Measurements from ENCODE around the gene P2RX3. TPM values are rescaled to one million over a fixed set of nuclear protein-coding genes. Genes with fewer than 3 reads are reported as not detected.

P2RX3 gene
- total RNA-seq, 1 donor from 2014 or later: not detected

DNA sequence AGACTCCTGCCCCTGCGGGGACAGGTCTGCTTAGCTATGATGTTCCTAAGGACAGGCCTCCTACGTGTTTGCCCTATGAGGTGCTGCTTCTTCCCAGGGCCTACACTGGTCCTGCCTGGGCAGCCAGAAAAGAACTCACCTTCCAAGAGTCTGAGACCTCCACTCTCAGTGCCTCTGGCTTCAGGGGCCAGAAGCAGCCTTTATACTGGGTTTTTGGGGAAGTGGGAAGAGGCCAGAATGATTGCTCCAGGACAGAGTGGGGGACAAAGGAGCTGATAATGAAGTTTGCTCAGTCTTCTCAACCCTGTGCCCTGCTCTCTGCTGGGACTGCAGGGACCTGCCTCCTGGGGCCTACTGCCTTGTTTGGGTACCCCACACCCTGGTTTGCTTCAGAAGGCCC is 42.8 kb downstream of the P2RX3 start, which contains the start of gene PRG3:
Gene PRG3, minus strand, starts transcription at position 176 of the 400 bp plus-strand sequence. CDS start 442 bp downstream, outside the sequence.
- TF ChIP-seq POLR2A (IDR thresholded peaks at IDR 0.05) (no peak), POLR2AphosphoS5 (IDR thresholded peaks at IDR 0.05; ENCODE audit: insufficient read depth in 1 of 2, low read depth in 1 of 2) (no peak), CTCF (IDR thresholded peaks at IDR 0.05) (no peak)
- H3K9me3 ChIP-seq: no peaks in the 10 kb centered on the region
- no peaks in the 10 kb centered on the region for H3K36me3 ChIP-seq
- intact Hi-C loops (cut with DNase I): no loop called here
- no peak within 1 kb of the TSS for H3K4me3 ChIP-seq
- H3K27ac ChIP-seq: no peak within 1 kb of the TSS
- H3K27me3 ChIP-seq: no peaks in the 10 kb centered on the region
- DNase-seq (ENCODE audit: extremely low spot score in 2 of 2): no peak
- no peaks in the 10 kb centered on the region for H3K4me1 ChIP-seq

DNA sequence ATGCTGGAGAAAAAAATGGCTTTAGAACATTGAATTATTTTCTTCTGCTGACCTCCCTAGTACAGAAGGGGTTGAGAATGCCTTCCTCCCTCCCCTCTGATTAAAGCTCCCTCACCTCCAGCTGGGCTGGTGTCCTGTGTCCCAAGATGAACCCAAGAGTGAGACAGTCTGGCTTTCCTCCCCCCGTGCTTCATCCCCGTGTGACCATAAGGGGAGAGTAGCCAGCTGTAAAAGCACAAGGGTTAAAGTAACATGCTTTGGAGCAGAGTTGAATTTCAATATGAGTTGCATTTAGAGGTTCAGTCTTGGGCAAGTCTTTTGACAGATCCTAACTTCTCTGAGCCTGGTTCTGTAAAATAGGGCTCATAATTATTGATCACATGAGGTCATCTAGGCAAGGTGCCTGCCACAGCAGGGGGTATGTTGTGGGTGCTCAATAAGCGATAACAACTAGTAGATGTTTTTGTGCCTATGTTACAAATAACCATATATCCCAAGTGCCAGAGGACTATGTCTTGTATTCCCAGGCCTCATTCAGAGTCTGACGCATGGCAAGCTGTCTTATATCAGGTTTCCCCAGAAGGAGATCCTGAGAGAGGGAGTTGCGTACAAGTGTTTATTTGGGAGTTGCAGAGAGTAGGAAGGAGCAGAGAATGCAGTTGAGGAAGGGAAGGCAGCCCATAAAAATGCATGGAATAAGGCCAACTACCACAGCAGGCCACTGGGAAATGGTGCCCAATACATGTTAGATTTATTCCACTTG is 48.2 kb downstream of the P2RX3 start:
- Histone ChIP-seq H3K36me3 (no peaks in the 10 kb centered on the region), H3K4me3 (no peak overlapping the region), H3K27me3 (no peaks in the 10 kb centered on the region), H3K4me1 (no peaks in the 10 kb centered on the region), H3K27ac (no peak overlapping the region), H3K9me3 (no peaks in the 10 kb centered on the region)
- no peak for DNase-seq (ENCODE audit: extremely low spot score in 2 of 2)
- TF ChIP-seq POLR2A (IDR thresholded peaks at IDR 0.05): no peak
- no peak for TF ChIP-seq POLR2AphosphoS5 (IDR thresholded peaks at IDR 0.05; ENCODE audit: insufficient read depth in 1 of 2, low read depth in 1 of 2)
- TF ChIP-seq CTCF (IDR thresholded peaks at IDR 0.05): no peak
- intact Hi-C loops (cut with DNase I): no loop called here

DNA sequence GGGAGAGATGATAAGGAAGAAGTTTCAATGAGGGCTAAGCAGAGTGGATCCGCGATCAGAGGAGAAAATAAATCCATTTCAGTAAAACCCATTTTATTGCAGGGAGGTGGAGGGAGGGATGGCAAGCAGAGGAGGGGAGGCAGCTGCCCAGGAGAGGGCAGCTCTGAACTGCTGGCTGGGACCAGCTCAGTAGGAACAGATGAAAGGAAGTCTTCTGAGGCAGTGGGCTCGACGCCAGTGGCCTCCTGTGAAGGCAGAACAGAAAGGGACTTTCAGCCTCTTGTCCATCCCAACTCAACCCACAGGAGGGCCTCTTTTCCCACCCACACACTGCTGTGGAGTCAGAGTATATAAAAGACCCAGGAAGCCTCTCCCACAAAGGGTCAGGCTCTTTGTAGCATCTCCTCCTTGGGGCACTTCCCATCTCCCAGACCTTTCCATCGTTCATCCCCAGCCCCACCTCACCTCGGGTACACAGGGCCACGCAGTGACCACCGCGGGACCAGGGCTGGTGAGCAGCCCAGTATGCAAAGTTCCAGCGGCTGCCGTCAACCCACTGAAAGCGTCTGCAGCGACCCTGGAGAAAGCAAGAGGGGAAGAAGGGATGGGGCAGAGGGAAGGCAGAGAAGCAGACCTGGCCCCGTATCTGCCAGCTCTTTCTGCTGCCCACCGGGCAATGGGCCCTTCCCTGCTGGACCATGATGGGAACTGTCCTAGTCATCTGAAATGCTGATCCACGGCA is 49.3 kb downstream of the P2RX3 start:
- no peaks in the 10 kb centered on the region for H3K9me3 ChIP-seq
- TF ChIP-seq POLR2AphosphoS5 (IDR thresholded peaks at IDR 0.05; ENCODE audit: insufficient read depth in 1 of 2, low read depth in 1 of 2) (no peak), CTCF (IDR thresholded peaks at IDR 0.05) (no peak), POLR2A (IDR thresholded peaks at IDR 0.05) (no peak)
- DNase-seq (ENCODE audit: extremely low spot score in 2 of 2): no peak
- no peaks in the 10 kb centered on the region for H3K4me1 ChIP-seq
- H3K36me3 ChIP-seq: no peaks in the 10 kb centered on the region
- H3K27ac ChIP-seq: no peak overlapping the region
- no peak overlapping the region for H3K4me3 ChIP-seq
- intact Hi-C loops (cut with DNase I): no loop called here
- no peaks in the 10 kb centered on the region for H3K27me3 ChIP-seq

GRCh38 chr11:57390535-57390934 is 52.4 kb downstream of the P2RX3 start, which contains the start of gene PRG2:
Gene PRG2, minus strand, starts transcription at chr11:57390650. Its CDS starts 706 bp downstream, at chr11:57389944.
- Histone ChIP-seq H3K27ac (no peak within 1 kb of the TSS), H3K9me3 (no peaks in the 10 kb centered on the region), H3K4me3 (no peak within 1 kb of the TSS), H3K4me1 (no peaks in the 10 kb centered on the region), H3K27me3 (no peaks in the 10 kb centered on the region), H3K36me3 (no peaks in the 10 kb centered on the region)
- DNase-seq (ENCODE audit: extremely low spot score in 2 of 2): no peak
- intact Hi-C loops (cut with DNase I): no loop called here
- TF ChIP-seq POLR2A (IDR thresholded peaks at IDR 0.05): no peak

DNA sequence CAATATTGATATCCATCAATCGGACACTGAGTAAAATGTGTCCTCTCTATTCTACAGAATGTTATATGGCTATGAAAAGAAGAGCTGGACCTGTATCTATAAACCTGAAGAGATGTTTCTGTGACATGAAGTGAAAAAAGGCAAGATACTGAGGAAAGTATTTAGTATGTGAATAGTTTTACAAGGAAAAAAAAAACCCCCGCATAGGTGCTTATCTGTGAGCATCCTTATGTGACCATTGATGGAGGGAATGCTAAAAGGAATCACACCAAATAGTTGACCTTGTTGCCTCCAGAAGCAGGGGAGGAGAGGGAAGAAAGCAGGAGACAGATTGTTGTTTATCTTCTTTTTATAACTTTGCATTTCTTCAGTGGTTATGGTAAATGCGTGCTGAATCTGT is 53.0 kb downstream of the P2RX3 start:
- intact Hi-C loops (cut with DNase I): no loop called here
- H3K36me3 ChIP-seq: no peaks in the 10 kb centered on the region
- no peak for DNase-seq (ENCODE audit: extremely low spot score in 2 of 2)
- no peaks in the 10 kb centered on the region for H3K9me3 ChIP-seq
- H3K27ac ChIP-seq: no peak overlapping the region
- no peaks in the 10 kb centered on the region for H3K27me3 ChIP-seq
- H3K4me1 ChIP-seq: no peaks in the 10 kb centered on the region
- no peak overlapping the region for H3K4me3 ChIP-seq
- TF ChIP-seq POLR2A (IDR thresholded peaks at IDR 0.05) (no peak), CTCF (IDR thresholded peaks at IDR 0.05) (no peak), POLR2AphosphoS5 (IDR thresholded peaks at IDR 0.05; ENCODE audit: insufficient read depth in 1 of 2, low read depth in 1 of 2) (no peak)
